Activated CD4-positive, alpha-beta T cell treated with anti-CD3 and anti-CD28 coated beads, Interleukin-2, amount 10 ng/mL, durations not matched to agents 24 days and 14 days (primary cell): ENCODE measurements around the gene HEMGN. TPM values are rescaled to one million over a fixed set of nuclear protein-coding genes. Genes with fewer than 3 reads are reported as not detected.

Source experiments
- DNase-seq: peaks from one replicate; pipeline ENCODE4 v3.0.0; 2022
- H3K27ac Mint-ChIP-seq: one replicate; pipeline ENCODE4 v1.8.0; 2022; ENCODE audit warnings: mild to moderate bottlenecking, mixed read lengths
- H3K27me3 Mint-ChIP-seq: one replicate; pipeline ENCODE4 v1.8.0; 2022; ENCODE audit warnings: mixed read lengths
- H3K36me3 Mint-ChIP-seq: one replicate; pipeline ENCODE4 v1.8.0; 2022; ENCODE audit warnings: low read depth, mild to moderate bottlenecking, mixed read lengths
- H3K4me1 Mint-ChIP-seq: one replicate; pipeline ENCODE4 v1.8.0; 2021; ENCODE audit warnings: mixed read lengths
- H3K4me3 Mint-ChIP-seq: one replicate; pipeline ENCODE4 v1.8.0; 2022; ENCODE audit warnings: mild to moderate bottlenecking, moderate library complexity, mixed read lengths
- H3K9me3 Mint-ChIP-seq: one replicate; pipeline ENCODE4 v1.8.0; 2021; ENCODE audit warnings: mixed read lengths
- intact Hi-C: fragments of 100-400 bp; cut with micrococcal nuclease; formaldehyde crosslinking; loops from one replicate; pipeline ENCODE4 v1.15.1; 2023
- total RNA-seq: library from RNA; stranded (reverse); gene quantifications from 2 replicates; pipeline ENCODE4 v1.2.3, GENCODE V29; 2022

Gene HEMGN
- total RNA-seq, 1 donor from 2014 or later: 0.54 TPM

DNA sequence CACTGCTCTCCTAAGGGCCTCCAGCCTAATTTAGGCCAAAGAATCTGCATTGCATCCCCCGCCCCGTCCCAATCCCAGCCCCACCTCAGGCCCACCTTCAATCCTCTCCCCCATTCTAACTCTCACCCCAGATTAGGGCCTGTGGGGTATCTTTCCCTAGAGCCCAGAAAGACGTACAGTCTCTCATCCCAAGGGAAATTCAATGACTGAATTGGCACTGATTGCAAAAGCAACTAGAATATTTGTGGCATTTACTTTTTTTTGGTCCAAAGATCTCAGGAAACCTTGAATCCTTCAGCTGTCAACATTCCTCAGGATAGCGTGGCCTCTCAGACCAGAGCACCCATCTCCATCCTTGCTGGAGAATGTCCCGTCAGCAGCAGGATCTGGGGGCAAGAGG, 46.2 kb downstream of the HEMGN start:
- Mint-ChIP-seq H3K27me3 (peaks cover 3% of the 10 kb centered on the region), H3K4me1 (peaks cover 9% of the 10 kb centered on the region), H3K9me3 (peaks cover 4% of the 10 kb centered on the region), H3K36me3 (peaks cover 1% of the 10 kb centered on the region), H3K27ac (no peak overlapping the region), H3K4me3 (no peak overlapping the region)
- intact Hi-C loops: loop anchor here (5.0 kb wide), 1 partner anchor 61 kb away; no protein-coding TSS in a partner anchor
- DNase-seq: no peak

DNA sequence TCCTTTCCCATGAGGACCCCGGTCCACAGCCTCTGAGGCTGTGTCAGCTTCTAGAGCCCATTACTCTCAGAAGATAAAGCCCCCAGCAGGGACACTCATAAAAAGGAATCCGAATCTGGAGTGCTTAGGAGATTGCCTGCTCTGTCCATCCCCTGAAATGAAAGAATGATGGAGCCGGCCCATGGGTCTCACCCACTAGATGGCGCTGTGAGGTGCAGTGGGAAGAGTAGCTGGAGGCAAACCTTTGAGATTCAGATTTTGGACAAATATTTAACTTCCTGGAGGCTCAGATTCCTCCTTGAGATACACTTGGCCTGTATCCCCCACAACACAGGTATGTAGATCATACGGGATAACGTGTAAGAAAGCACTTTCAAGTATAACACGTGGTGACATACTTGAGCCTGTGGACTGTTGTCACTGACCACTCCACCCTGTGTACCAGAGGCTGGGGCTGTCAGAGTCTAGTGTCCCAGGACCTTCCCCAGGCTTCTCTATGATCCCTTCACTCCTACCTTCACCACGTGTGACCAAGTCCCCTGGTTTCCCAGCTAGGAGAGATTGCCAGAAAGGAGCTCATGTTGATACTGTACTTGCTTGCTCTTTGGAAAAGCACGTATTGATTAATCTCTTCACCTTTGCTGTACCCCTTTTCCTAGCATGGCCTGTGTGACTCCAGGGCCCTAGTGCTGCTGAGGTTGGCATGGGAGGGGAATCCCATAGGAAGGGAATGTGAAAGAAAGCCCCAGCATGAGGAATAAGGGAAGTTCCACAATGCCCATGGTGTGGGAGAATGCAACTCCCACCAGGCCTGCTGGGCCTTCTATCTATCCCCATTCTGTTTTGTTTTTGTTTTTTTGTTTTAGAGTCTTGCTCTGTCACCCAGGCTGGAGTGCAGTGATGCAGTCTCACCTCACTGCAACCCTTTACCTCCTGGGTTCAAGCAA, 47.8 kb downstream of the HEMGN start:
- DNase-seq: peak; percentile 91
- peaks cover 3% of the 10 kb centered on the region for H3K27me3 Mint-ChIP-seq
- intact Hi-C loops: loop anchor here (1.0 to 5.0 kb wide), 2 partner anchors 11 to 62 kb away; no protein-coding TSS in a partner anchor
- H3K4me3 Mint-ChIP-seq: no peak overlapping the region
- no peaks in the 10 kb centered on the region for H3K36me3 Mint-ChIP-seq
- H3K4me1 Mint-ChIP-seq: peaks cover 6% of the 10 kb centered on the region
- peaks cover 4% of the 10 kb centered on the region for H3K9me3 Mint-ChIP-seq
- no peak overlapping the region for H3K27ac Mint-ChIP-seq

DNA sequence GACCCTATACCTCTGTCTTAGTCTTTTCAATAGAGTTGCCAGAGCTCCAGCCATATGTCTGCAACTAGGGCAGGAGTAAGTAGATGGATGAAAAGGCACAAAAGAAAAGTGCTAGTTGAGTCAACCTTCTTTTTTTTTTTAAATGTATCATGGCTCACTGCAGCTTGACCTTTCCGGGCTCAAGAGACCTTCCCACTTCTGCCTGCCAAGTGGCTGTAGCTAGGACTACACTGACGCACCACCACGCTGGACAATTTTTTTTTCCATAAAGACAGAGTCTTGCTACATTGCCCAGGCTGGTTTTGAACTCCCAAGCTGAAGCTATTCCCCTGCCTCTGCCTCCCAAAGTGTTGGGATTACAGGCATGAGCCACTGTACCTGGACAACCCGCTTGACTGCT, 57.6 kb downstream of the HEMGN start:
- no peak overlapping the region for H3K27ac Mint-ChIP-seq
- no peak overlapping the region for H3K4me3 Mint-ChIP-seq
- H3K4me1 Mint-ChIP-seq: no peaks in the 10 kb centered on the region
- H3K36me3 Mint-ChIP-seq: no peaks in the 10 kb centered on the region
- H3K27me3 Mint-ChIP-seq: peaks cover 19% of the 10 kb centered on the region
- H3K9me3 Mint-ChIP-seq: no peaks in the 10 kb centered on the region
- peak; percentile 40 for DNase-seq
- intact Hi-C loops: no loop called here

Other genes with a start within 250 kb of the HEMGN start
- 8.9 and 12.0 TPM in 2 replicates for gene XPA, start 240.8 kb downstream of the HEMGN start, total RNA-seq
- not detected in 2 replicates for gene FOXE1, start 84.9 kb downstream of the HEMGN start, total RNA-seq
- gene TRMO, start 15.7 kb downstream of the HEMGN start, total RNA-seq: 9.8 and 13.0 TPM in 2 replicates
- gene ANP32B, start 45.2 kb upstream of the HEMGN start, total RNA-seq: 332 and 333 TPM in 2 replicates
- gene NANS, start 118.6 kb upstream of the HEMGN start, total RNA-seq: 54.0 and 57.1 TPM in 2 replicates
- gene TRIM14, start 181.1 kb upstream of the HEMGN start, total RNA-seq: 47.3 and 47.8 TPM in 2 replicates